ENCODE data around the gene CST2. TPM values are rescaled to one million over a fixed set of nuclear protein-coding genes. Genes with fewer than 3 reads are reported as not detected.
"Not testable (repeated sequence)": the region's sequence is repeated elsewhere in the genome, so short reads cannot be mapped to it uniquely, and the experiment has no call there.

Gene CST2
- polyA plus RNA-seq, 4 donors = 0.31 TPM; not detected in 3

DNA sequence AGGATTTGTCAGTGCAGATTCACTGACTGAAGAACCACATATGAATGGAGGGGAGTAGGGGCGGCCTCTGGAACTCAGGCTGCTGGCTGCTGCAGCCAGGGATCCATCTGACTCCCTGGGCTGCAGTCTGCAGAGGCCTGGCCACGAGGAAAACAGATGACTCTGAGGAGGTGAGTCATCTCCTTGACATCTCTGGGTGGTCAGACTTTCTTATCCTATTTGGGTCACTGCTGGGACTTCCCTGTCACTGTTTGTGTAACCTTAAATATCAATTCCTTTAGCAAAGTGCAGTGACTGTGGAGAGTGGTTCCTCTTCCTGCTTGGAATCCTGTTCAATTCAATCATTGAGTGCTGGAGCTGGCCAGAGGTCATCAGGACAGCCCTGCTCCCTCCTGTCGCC is 5.4 kb upstream of the CST2 start:
- H3K4me1 ChIP-seq (ENCODE audit: control insufficient read depth in 3 of 3, insufficient read depth in 2 of 3, low read depth in 1 of 3, low read length in 2 of 3); H3K36me3 ChIP-seq (ENCODE audit: control insufficient read depth in 3 of 3, insufficient read depth in 2 of 3, low read depth in 1 of 3, low read length in 3 of 3); H3K4me3 ChIP-seq (ENCODE audit: low read depth in 1 of 3, low read length in 3 of 3); H3K9me3 ChIP-seq (ENCODE audit: control insufficient read depth in 2 of 2, insufficient read depth in 1 of 2, low read depth in 1 of 2, low read length in 1 of 2); H3K27ac ChIP-seq (ENCODE audit: low read depth in 1 of 3, low read length in 2 of 3); H3K27me3 ChIP-seq (ENCODE audit: control insufficient read depth in 3 of 3, insufficient read depth in 3 of 3, low read length in 3 of 3); DNase-seq; FAIRE-seq: not testable (repeated sequence)
- WGBS, 3 donors = 26 to 35% (median 30%) methylated on average over 3 of the region's 3 CpGs

DNA sequence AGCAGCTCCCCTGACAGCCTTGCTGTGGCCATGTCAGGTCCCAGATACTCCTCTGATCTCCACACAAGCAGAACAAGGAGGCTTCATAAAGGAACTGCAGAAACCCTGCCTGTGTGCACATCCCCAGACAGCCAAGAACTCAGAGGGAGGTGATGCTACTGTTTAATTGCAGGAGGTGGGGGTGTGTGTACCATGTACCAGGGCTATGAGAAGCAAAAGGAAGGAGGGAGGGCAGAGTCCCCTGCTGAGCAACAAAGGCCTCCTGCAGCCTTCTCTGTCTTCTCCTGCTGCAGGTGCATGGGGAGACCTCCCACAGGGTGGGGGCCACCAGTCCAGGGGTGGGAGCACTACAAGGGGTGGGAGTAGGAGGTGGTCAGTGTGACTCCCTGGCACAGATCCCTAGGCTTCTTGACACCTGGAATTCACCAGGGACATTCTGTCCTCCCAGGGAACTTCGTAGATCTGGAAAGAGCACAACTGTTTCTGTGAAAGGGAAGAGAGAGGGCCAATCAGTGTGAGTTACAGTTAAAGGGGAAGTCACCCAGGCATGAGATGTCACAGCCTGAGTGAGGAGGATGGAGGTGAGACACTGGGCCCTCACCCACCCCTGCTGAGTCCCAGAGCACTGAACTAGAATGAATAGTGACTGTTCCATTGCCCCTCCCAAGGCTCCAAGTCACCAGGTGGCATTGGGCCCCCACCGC is 2.8 kb downstream of the CST2 start:
- H3K4me1 ChIP-seq (ENCODE audit: control insufficient read depth in 3 of 3, insufficient read depth in 2 of 3, low read depth in 1 of 3, low read length in 2 of 3) = no peaks in the 10 kb centered on the region
- H3K27ac ChIP-seq (ENCODE audit: low read depth in 1 of 3, low read length in 2 of 3) = no peak overlapping the region
- no peak overlapping the region for H3K4me3 ChIP-seq (ENCODE audit: low read depth in 1 of 3, low read length in 3 of 3)
- WGBS, 3 donors = 56 to 70% (median 70%) methylated on average over 2 of the region's 2 CpGs
- no peaks in the 10 kb centered on the region for H3K27me3 ChIP-seq (ENCODE audit: control insufficient read depth in 3 of 3, insufficient read depth in 3 of 3, low read length in 3 of 3)
- H3K36me3 ChIP-seq (ENCODE audit: control insufficient read depth in 3 of 3, insufficient read depth in 2 of 3, low read depth in 1 of 3, low read length in 3 of 3) = no peaks in the 10 kb centered on the region
- FAIRE-seq (no peak), DNase-seq (no peak)
- H3K9me3 ChIP-seq (ENCODE audit: control insufficient read depth in 2 of 2, insufficient read depth in 1 of 2, low read depth in 1 of 2, low read length in 1 of 2) = no peaks in the 10 kb centered on the region

DNA sequence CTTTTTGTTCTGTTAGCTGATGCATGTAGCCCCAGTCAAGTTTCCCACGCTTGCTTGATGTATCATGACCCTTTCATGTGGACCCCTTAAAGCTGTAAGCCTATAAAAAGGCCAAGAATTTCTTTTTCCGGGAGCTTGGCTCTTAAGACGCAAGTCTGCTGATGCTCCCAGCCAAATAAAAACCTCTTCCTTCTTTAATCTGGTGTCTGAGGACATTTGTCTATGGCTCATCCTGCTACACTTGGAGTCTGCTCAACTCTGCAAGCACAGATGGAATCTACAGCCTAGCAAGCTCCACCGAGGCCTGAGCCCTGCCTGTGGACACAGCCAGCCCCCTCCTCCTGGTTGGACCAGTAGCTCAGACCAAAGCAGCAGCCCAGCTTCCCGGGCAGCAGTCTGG is 3.4 kb downstream of the CST2 start:
- Histone ChIP-seq H3K27ac (ENCODE audit: low read depth in 1 of 3, low read length in 2 of 3) (no peak overlapping the region), H3K4me3 (ENCODE audit: low read depth in 1 of 3, low read length in 3 of 3) (no peak overlapping the region), H3K9me3 (ENCODE audit: control insufficient read depth in 2 of 2, insufficient read depth in 1 of 2, low read depth in 1 of 2, low read length in 1 of 2) (no peaks in the 10 kb centered on the region), H3K4me1 (ENCODE audit: control insufficient read depth in 3 of 3, insufficient read depth in 2 of 3, low read depth in 1 of 3, low read length in 2 of 3) (no peaks in the 10 kb centered on the region), H3K27me3 (ENCODE audit: control insufficient read depth in 3 of 3, insufficient read depth in 3 of 3, low read length in 3 of 3) (no peaks in the 10 kb centered on the region), H3K36me3 (ENCODE audit: control insufficient read depth in 3 of 3, insufficient read depth in 2 of 3, low read depth in 1 of 3, low read length in 3 of 3) (no peaks in the 10 kb centered on the region)
- DNase-seq (no peak), FAIRE-seq (no peak)
- WGBS, 3 donors = 47 to 59% (median 48%) methylated on average over 5 of the region's 5 CpGs

DNA sequence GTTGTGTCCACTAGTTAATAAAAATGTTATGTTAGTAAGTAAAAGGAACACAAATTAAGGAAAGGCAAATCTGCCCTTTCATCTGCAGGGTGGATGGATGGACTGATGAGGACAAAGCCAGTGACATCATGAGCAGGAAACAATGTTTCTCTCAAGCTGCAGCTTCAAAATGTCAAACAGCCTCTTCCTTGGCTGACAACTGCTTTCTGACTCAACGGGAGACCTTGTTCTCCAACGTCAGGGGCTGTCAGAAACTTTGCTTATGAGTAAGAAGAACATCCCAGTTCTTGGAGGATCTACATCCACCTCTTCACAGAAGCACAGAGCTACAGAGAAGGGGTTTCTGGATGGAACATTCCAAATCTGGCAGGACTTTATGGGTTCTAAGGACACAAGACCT is 6.0 kb downstream of the CST2 start:
- H3K27ac ChIP-seq (ENCODE audit: low read depth in 1 of 3, low read length in 2 of 3) = no peak overlapping the region
- WGBS, 3 donors = 42 to 69% (median 57%) methylated on average over 2 of the region's 2 CpGs
- no peak overlapping the region for H3K4me3 ChIP-seq (ENCODE audit: low read depth in 1 of 3, low read length in 3 of 3)
- no peaks in the 10 kb centered on the region for H3K27me3 ChIP-seq (ENCODE audit: control insufficient read depth in 3 of 3, insufficient read depth in 3 of 3, low read length in 3 of 3)
- no peaks in the 10 kb centered on the region for H3K4me1 ChIP-seq (ENCODE audit: control insufficient read depth in 3 of 3, insufficient read depth in 2 of 3, low read depth in 1 of 3, low read length in 2 of 3)
- FAIRE-seq = no peak
- H3K36me3 ChIP-seq (ENCODE audit: control insufficient read depth in 3 of 3, insufficient read depth in 2 of 3, low read depth in 1 of 3, low read length in 3 of 3) = no peaks in the 10 kb centered on the region
- H3K9me3 ChIP-seq (ENCODE audit: control insufficient read depth in 2 of 2, insufficient read depth in 1 of 2, low read depth in 1 of 2, low read length in 1 of 2) = no peaks in the 10 kb centered on the region
- DNase-seq = no peak

DNA sequence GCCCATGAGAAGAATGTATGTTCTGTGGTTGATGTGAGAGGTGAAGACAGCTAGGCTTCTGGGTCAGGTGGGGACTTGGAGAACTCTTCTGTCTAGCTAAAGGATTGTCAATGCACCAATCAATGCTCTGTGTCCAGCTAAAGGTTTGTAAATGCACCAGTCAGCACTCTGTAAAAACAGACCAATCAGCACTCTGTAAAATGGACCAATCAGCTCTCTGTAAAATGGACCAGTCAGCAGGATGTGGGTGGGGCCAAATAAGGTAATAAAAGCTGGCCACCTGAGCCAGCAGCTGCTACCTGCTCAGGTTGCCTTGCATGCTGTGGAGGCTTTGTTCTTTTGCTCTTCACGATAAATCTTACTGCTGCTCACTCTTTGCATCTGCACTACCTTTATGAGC is 15.0 kb downstream of the CST2 start:
- not testable (repeated sequence) for H3K9me3 ChIP-seq (ENCODE audit: control insufficient read depth in 2 of 2, insufficient read depth in 1 of 2, low read depth in 1 of 2, low read length in 1 of 2); H3K4me3 ChIP-seq (ENCODE audit: low read depth in 1 of 3, low read length in 3 of 3); DNase-seq; H3K4me1 ChIP-seq (ENCODE audit: control insufficient read depth in 3 of 3, insufficient read depth in 2 of 3, low read depth in 1 of 3, low read length in 2 of 3); H3K27ac ChIP-seq (ENCODE audit: low read depth in 1 of 3, low read length in 2 of 3); FAIRE-seq; H3K27me3 ChIP-seq (ENCODE audit: control insufficient read depth in 3 of 3, insufficient read depth in 3 of 3, low read length in 3 of 3); H3K36me3 ChIP-seq (ENCODE audit: control insufficient read depth in 3 of 3, insufficient read depth in 2 of 3, low read depth in 1 of 3, low read length in 3 of 3)
- 84 to 91% (median 90%) methylated on average over 1 of the region's 1 CpG for WGBS, 3 donors

DNA sequence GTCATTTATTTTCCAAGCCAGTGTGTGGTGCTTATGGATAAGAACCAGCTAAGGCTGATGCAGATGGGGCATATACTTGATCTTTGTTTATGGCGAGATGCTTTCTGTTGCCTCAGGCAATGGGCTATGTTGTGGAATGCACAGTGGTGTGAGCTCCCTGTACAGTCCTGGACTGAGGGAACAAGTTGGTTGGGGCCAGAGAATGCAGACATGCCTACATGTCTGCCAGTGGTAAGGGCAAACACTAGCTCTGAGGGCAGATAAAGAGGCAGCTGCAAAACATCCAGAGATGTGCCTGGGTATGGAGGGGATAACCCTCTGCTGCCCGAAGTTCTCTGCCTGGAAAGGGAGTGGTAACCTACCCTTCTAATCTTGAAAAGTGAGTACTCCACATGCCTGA is 16.2 kb downstream of the CST2 start:
- WGBS, 3 donors = 73 to 83% (median 81%) methylated on average over 2 of the region's 2 CpGs
- not testable (repeated sequence) for DNase-seq; H3K27ac ChIP-seq (ENCODE audit: low read depth in 1 of 3, low read length in 2 of 3); H3K4me3 ChIP-seq (ENCODE audit: low read depth in 1 of 3, low read length in 3 of 3); H3K27me3 ChIP-seq (ENCODE audit: control insufficient read depth in 3 of 3, insufficient read depth in 3 of 3, low read length in 3 of 3); FAIRE-seq; H3K9me3 ChIP-seq (ENCODE audit: control insufficient read depth in 2 of 2, insufficient read depth in 1 of 2, low read depth in 1 of 2, low read length in 1 of 2); H3K36me3 ChIP-seq (ENCODE audit: control insufficient read depth in 3 of 3, insufficient read depth in 2 of 3, low read depth in 1 of 3, low read length in 3 of 3); H3K4me1 ChIP-seq (ENCODE audit: control insufficient read depth in 3 of 3, insufficient read depth in 2 of 3, low read depth in 1 of 3, low read length in 2 of 3)

DNA sequence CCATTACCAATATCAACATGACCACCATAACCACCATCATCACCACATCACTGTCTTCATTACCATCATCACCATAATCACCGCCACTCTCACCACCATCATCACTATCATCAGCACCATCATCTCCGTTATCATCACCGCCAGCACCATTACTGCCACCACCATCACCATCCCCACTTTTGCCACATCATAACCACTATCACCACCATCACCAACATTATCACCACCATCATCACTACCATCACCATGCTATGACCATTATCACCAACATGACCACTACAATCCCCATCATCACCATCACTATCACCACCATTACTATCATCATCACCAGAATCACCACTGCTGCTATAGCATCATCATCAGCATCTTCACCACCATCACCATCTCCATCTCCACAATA is 25.7 kb downstream of the CST2 start:
- no peak for DNase-seq
- Histone ChIP-seq H3K36me3 (ENCODE audit: control insufficient read depth in 3 of 3, insufficient read depth in 2 of 3, low read depth in 1 of 3, low read length in 3 of 3) (no peaks in the 10 kb centered on the region), H3K27ac (ENCODE audit: low read depth in 1 of 3, low read length in 2 of 3) (no peak overlapping the region), H3K27me3 (ENCODE audit: control insufficient read depth in 3 of 3, insufficient read depth in 3 of 3, low read length in 3 of 3) (no peaks in the 10 kb centered on the region), H3K4me3 (ENCODE audit: low read depth in 1 of 3, low read length in 3 of 3) (no peak overlapping the region), H3K4me1 (ENCODE audit: control insufficient read depth in 3 of 3, insufficient read depth in 2 of 3, low read depth in 1 of 3, low read length in 2 of 3) (no peaks in the 10 kb centered on the region), H3K9me3 (ENCODE audit: control insufficient read depth in 2 of 2, insufficient read depth in 1 of 2, low read depth in 1 of 2, low read length in 1 of 2) (no peaks in the 10 kb centered on the region)
- no peak for FAIRE-seq
- 92 to 97% (median 96%) methylated on average over 3 of the region's 3 CpGs for WGBS, 3 donors

DNA sequence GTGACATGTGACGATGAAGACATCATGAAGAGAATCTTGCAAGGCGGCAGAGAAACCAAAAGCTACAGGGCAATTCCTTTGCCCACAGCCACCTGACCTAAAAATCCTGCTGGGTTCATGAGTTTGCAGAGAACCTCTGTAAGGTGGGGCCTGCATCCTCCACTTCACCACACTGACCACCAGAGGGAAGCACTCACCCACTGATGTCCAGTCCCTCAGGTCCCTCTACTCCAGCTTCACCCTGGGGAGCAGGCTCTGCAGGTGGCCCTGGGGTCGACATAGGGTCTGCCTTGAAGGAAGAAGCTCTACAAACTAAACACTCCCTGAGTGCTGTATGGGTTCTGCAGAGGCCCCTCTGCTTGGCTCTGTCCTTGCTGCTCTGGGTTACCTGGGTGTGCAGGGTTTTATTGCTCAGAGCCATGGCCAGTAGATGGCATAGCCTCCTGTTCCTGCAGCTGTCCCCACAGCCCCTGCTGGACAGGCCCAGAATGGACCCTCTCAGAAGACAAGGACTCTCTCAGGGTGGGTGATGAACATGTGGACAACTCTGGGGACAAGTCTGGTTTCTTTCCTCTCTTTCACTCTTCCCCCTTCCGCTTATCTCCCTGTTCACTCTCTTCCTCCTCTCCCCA is 27.2 kb downstream of the CST2 start:
- H3K4me3 ChIP-seq (ENCODE audit: low read depth in 1 of 3, low read length in 3 of 3); H3K27me3 ChIP-seq (ENCODE audit: control insufficient read depth in 3 of 3, insufficient read depth in 3 of 3, low read length in 3 of 3); H3K36me3 ChIP-seq (ENCODE audit: control insufficient read depth in 3 of 3, insufficient read depth in 2 of 3, low read depth in 1 of 3, low read length in 3 of 3); H3K4me1 ChIP-seq (ENCODE audit: control insufficient read depth in 3 of 3, insufficient read depth in 2 of 3, low read depth in 1 of 3, low read length in 2 of 3); FAIRE-seq; H3K27ac ChIP-seq (ENCODE audit: low read depth in 1 of 3, low read length in 2 of 3); H3K9me3 ChIP-seq (ENCODE audit: control insufficient read depth in 2 of 2, insufficient read depth in 1 of 2, low read depth in 1 of 2, low read length in 1 of 2): not testable (repeated sequence)
- peak; percentile 4 to 15 for DNase-seq
- WGBS, 3 donors = 49% methylated on average over 4 of the region's 4 CpGs

DNA sequence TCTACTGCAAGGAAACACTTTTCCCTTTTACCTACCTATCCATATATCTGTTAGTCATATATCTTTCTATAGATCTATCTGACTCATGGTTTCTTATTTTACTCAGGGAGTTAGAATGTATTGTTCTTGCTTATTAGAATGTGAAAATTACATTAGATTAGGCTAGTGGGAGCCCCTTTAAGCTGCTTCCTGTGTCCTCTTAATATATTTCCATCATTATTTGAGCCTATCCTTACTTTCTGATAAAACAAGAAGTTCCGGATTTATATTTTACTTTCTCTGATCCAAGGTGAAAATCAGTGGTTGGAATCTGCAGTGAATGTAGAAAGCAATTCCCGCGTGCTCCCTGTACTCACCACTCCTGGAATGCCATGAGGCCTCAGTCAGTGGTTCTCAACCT is 31.0 kb downstream of the CST2 start:
- WGBS, 3 donors = 76 to 87% (median 85%) methylated on average over 3 of the region's 3 CpGs
- Histone ChIP-seq H3K36me3 (ENCODE audit: control insufficient read depth in 3 of 3, insufficient read depth in 2 of 3, low read depth in 1 of 3, low read length in 3 of 3) (no peaks in the 10 kb centered on the region), H3K4me3 (ENCODE audit: low read depth in 1 of 3, low read length in 3 of 3) (no peak overlapping the region), H3K4me1 (ENCODE audit: control insufficient read depth in 3 of 3, insufficient read depth in 2 of 3, low read depth in 1 of 3, low read length in 2 of 3) (no peaks in the 10 kb centered on the region), H3K27ac (ENCODE audit: low read depth in 1 of 3, low read length in 2 of 3) (no peak overlapping the region), H3K9me3 (ENCODE audit: control insufficient read depth in 2 of 2, insufficient read depth in 1 of 2, low read depth in 1 of 2, low read length in 1 of 2) (no peaks in the 10 kb centered on the region), H3K27me3 (ENCODE audit: control insufficient read depth in 3 of 3, insufficient read depth in 3 of 3, low read length in 3 of 3) (no peaks in the 10 kb centered on the region)
- DNase-seq = no peak
- FAIRE-seq = no peak
